GM18909 (cell line): ENCODE measurements around the gene CD276.
"Not testable (repeated sequence)": the region's sequence is repeated elsewhere in the genome, so short reads cannot be mapped to it uniquely, and the experiment has no call there.

Source experiments
- ATAC-seq: cut with Tn5 transposase; IDR thresholded peaks from one replicate; pipeline ENCODE4 v1.9.1; 2021; ENCODE audit warnings: mild to moderate bottlenecking; ENCODE audit not compliant: unreplicated experiment, poor library complexity

The CD276 gene

DNA sequence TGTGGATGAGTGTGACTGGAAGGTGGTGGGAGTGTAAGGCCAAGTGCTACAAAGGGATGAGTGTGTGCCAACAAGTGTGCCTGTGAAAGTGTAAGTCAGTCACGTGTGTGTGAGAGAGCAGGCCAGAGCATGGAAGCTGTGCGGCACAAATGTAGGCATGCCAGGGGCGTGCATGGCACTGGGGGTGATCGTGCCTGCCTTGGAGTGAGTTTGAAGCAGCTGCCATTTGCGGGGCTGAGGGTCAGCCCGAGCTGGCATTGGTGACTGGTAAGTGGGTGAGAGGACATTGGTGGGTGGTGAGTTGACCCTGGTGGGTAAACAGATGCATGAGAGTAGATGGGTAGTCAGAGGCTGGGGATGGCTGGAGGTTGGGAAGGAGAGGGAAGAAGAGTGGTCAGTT is 24.5 kb downstream of the CD276 start:
- ATAC-seq = no peak

- no peak for ATAC-seq
Measured at GRCh38 chr15:73709241-73709640, 25.1 kb downstream of the CD276 start.

- no peak for ATAC-seq
Measured at GRCh38 chr15:73709686-73710085, 25.5 kb downstream of the CD276 start.

DNA sequence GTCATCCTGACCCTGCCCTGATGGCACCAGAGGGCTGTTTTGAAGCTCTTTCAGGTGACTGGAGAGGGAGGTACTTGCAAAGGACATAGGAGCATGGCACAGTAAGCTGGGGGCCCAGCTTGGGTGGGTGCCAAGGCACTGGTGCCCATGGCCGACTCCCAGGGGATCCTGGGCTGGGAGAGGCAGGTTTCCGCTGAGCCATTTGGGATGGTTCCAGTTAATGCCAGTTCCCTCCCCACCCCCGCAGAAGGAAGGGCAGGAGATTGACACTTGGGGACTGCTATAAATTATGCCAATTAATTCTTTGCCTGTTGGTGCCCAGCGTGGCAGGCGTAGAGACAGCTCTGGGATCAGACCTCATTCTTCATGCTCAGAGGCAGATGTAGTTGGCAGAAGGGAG is 26.1 kb downstream of the CD276 start:
- ATAC-seq = no peak

DNA sequence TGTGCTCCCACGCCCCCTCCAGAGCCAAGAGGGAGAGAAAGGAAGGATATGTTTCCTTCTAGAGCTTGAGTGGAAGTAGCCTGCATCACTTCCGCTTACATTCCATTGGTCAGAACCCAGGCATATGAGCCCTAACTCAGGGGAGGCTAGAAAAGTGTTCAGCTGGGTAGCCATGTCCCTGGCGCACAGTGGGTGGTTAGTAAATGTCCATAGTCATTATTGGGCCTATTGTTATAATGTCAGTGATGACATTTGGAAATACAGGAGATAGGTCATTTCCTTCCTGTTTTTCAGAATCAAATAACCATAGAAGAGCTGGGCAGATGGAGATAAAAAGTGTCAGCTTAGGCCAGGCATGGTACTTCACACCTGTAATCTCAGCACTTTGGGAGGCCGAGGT is 27.3 kb downstream of the CD276 start:
- no peak for ATAC-seq

- no peak for ATAC-seq
Measured at GRCh38 chr15:73712107-73712506, 27.9 kb downstream of the CD276 start.

- ATAC-seq = no peak
Measured at GRCh38 chr15:73714695-73715301, 30.6 kb downstream of the CD276 start.

DNA sequence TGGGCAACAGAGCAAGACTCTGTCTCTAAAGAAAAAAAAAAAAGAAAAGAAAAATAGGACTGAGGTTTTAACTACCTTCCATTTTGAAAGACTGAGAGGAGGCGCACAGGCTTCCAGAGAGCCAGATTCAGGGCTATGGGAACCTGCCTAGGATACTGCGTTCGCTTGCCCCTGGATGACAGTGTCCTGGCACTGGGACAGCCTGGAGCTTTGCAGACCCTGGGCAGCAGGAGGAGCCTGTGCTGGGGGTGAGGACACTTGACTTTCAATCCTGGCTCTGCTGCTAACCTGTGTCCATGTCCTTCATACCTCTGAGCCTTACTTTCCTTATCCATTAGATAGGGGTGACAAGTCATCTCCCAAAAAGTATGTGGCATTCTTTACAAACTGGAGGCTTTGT is 31.2 kb downstream of the CD276 start:
- ATAC-seq = no peak

GRCh38 chr15:73716417-73716816 is 32.2 kb downstream of the CD276 start:
- ATAC-seq = no peak

DNA sequence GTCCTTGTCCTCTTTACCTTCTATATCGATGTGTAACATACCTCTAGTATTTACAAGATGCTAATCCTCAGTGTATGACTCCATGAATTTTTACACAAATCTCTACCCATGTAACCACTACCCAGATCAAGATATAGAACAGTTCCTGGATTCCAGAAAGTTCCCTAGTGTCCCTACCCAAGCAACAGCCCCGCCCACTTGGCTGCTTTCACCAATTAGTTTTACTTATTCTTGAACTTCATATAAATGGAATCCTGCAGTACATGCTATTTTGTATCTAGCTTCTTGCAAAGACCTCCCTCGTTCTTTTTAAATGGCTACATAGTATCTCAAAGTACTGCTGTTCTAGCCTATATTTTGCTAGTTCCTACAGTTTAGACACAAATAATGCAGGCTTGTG is 33.0 kb downstream of the CD276 start:
- ATAC-seq = no peak

DNA sequence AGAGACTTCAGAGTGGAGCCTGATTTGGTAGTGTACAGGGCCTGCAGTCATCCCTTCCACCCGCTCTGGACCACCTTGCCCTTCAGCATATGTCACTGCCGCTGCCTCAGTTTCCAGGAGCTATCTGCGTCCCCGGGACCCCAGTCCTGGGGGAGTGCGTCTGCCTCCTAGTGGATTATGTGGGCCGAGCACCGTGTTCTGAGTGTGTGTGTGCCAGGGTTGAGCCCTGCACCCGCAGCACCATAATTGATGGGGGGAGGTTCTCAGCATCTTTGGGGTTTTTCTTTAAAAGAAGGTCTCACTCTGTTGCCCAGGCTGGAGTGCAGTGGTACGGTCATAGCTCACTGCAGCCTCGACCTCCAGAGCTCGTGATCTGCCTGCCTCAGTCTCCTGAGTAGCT is 33.6 kb downstream of the CD276 start:
- ATAC-seq = no peak

DNA sequence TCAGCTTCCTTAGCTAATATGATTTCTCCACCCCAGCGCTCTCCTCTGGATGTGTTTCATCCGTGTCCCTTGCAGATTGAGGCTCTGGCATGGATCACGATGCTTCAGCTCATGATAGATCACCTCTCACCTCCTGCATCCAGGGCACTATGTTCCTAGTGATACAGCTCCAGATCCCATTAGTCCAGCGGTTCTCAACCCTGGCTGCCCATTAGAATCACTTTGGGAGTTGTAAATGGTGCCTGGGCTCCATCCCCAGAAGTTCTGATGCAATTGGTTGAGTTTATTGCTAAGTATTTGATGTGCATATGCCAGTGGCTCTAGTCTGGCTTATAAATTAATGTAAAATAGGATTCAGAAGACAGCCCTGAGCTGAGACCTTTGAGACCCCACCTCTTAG is 34.5 kb downstream of the CD276 start:
- ATAC-seq = no peak

GRCh38 chr15:73722425-73722824 is 38.2 kb downstream of the CD276 start:
- no peak for ATAC-seq

GRCh38 chr15:73723191-73723590 is 39.0 kb downstream of the CD276 start:
- ATAC-seq = no peak

DNA sequence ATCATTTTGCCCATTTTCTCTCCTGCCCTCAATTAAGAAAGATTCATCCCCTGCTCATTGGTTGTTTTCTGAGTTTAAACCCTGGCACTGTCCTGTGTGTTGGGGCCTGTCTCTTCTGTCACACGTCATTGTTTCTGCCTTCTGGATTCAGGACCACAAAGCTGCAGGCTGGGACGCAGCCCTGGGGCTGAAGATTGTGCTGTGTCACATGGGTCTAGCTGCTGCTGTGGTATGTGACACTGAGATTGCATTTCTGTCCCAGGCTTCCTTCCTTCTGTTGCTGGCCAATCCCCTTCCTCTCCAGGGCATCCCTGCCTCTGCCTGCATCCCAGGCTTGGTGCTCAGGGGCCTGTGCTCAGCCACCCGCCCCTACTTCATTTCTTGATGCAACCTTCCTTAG is 40.0 kb downstream of the CD276 start:
- ATAC-seq = no peak

DNA sequence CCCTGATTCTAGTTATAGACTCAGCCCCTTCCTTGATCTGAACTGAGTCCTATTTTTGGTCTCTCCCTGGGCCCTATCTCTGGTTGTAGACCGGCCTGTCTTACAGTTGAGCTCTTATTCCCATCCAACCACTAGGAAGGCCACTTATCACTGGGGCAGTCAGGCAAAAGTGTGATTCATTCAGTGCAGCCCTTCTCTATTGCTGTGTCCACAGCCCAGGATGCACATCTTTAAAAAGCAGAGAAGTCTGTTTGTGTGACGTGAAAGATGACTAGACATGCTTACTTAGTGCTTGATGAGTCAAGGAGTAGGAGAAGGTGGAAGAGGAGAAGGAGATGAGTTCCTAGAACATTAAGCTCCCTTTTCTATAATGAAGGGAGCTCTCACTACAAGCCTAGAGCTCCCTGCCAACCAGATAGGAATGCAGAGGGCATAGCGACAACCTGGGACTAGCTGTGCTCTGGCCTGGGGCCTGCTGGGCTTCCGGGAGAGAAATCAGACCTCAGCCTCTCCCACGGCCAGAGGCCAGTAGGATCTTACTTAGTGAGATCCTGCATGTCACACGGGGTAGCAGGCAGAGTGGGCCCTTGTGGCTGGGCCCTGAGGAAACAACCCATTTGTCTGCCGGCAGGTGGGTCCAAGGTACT is 43.3 kb downstream of the CD276 start:
- ATAC-seq = no peak

GRCh38 chr15:73732051-73732450 is 47.9 kb downstream of the CD276 start:
- not testable (repeated sequence) for ATAC-seq

GRCh38 chr15:73732930-73733329 is 48.7 kb downstream of the CD276 start:
- ATAC-seq = no peak

GRCh38 chr15:73737535-73737934 is 53.4 kb downstream of the CD276 start:
- no peak for ATAC-seq

DNA sequence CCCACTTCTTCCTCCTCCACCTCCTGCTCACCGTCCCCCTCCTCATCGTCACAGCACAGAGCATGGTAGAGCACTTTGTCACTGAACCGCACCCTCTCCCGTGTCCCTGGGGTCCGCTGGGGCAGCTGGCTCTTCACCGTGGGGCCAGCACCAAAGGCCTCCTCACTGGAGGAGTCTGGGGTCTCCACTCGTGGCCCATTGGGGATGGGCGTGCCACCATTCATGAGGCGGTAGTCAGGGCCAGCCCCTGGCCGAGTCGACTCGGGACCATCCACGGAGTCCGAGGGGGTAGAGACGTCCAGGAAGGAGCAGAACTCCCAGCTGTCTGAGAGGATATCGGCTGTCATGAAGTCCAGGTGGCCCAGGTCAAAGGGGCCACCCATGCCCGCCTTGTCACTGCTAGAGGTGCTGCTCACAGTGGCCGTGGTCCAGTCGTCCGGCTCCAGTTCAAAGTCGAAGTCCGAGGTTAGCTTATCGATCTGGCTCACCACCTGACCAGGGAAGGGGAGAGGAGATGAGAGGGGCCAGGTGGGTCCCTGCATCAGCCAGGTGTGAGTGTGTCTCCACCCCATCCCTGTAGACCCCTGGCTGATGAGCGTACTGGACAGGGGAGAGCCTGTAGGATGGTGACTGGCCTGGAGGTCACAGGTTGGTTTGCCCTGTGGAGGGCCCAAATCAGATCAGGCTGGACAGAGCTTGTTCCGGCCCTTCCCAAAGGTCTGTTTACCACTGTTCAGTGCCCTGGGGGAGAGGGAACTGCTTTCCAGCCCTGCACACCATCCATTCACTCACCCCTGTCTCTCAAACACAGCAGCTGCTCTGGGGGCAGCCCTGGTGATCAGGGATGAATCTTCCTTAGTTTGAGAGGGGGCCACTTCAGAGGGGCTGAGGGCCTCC is 56.2 kb downstream of the CD276 start:
- no peak for ATAC-seq

DNA sequence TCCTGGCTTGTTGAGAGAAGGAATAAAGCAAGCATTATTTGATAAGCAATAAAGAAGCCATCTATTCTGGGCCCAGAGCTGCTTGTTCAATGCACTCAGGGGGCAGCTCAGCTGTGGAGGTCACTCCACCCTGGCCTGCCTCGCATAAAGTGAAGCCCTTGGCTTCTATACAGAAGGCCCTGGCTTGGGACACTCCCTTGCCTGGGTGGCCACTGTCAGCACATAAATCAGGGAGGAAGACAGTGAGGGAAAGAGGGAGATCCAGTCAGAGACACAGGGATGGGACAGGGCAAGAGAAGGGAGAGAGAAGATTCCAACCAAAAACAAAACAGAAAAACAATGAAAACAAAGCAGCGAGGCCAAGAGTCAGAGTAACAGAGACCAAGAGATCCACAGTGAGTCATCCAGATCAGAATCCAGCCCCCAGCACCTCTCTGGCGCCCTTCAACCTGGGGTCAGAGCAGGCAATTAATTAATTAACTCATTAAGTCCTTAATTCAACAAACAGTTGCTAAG is 57.2 kb downstream of the CD276 start:
- ATAC-seq = no peak
